Rectal smooth muscle tissue (tissue), 1 donor: ENCODE data around the gene CYP2C18.
"Not testable (repeated sequence)": the region's sequence is repeated elsewhere in the genome, so short reads cannot be mapped to it uniquely, and the experiment has no call there.

Experiments
- H3K27ac ChIP-seq: one replicate; pipeline ENCODE4 v1.7.0; 2013; ENCODE audit warnings: low read depth, low read length, inconsistent platforms
- H3K27me3 ChIP-seq: one replicate; pipeline ENCODE4 v1.7.0; 2013; ENCODE audit warnings: low read length; ENCODE audit not compliant: control insufficient read depth, insufficient read depth
- H3K36me3 ChIP-seq: one replicate; pipeline ENCODE4 v1.7.0; 2013; ENCODE audit warnings: low read length; ENCODE audit not compliant: control insufficient read depth, insufficient read depth
- H3K4me1 ChIP-seq: one replicate; pipeline ENCODE4 v1.7.0; 2013; ENCODE audit warnings: low read length; ENCODE audit not compliant: control insufficient read depth, insufficient read depth
- H3K4me3 ChIP-seq: one replicate; pipeline ENCODE4 v1.7.0; 2013; ENCODE audit warnings: low read length
- H3K9ac ChIP-seq: one replicate; pipeline ENCODE4 v1.7.0; 2013; ENCODE audit warnings: low read length

CYP2C18 gene

DNA sequence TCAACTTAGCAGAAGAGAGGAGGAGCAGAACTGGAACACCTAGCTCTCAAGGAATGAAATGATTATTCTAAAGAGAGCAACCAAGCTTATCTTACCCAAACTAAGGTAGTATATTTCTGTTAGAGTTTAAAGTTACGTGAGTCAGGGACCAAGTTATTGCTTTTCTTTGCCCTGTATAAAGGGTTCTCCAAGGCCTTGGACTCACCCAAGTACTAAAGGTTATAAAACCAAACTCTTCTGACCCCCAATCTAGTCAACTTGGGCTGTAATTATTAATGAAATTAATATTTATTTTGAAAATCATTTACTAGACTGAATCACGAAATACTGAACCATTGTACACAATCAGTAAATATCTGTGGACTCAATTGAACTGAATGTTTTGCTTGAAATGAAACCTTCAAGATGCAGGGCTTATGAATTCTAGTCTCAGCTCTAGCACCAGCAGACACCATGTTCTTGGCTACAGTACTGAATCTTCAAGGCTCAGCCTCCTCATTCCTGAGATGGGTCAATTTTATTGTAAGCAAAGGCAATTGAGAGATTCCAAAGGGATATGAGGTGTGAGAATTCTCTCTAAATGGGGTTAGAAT, 77.2 kb downstream of the CYP2C18 start:
- no peaks in the 10 kb centered on the region for H3K36me3 ChIP-seq
- H3K27me3 ChIP-seq = no peaks in the 10 kb centered on the region
- no peak overlapping the region for H3K27ac ChIP-seq
- H3K4me1 ChIP-seq = no peaks in the 10 kb centered on the region
- no peak overlapping the region for H3K4me3 ChIP-seq
- H3K9ac ChIP-seq = no peak overlapping the region

DNA sequence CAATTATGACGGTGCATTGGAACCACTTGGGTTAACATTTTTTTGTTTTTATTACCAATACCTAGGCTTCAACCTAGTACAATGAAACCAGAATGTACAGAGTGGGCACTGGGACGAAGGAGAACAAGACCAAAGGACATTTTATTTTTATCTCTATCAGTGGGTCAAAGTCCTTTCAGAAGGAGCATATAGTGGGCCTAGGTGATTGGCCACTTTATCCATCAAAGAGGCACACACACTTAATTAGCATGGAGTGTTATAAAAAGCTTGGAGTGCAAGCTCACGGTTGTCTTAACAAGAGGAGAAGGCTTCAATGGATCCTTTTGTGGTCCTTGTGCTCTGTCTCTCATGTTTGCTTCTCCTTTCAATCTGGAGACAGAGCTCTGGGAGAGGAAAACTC, 78.9 kb downstream of the CYP2C18 start, which contains the start of gene CYP2C19:
CYP2C19 (plus strand) TSS at position 289 of the 400 bp plus-strand sequence; CDS start at position 314, 25 bp downstream.
- Histone ChIP-seq H3K4me1 (no peaks in the 10 kb centered on the region), H3K27me3 (no peaks in the 10 kb centered on the region), H3K36me3 (no peaks in the 10 kb centered on the region), H3K27ac (no peak within 1 kb of the TSS), H3K9ac (no peak within 1 kb of the TSS), H3K4me3 (no peak within 1 kb of the TSS)

DNA sequence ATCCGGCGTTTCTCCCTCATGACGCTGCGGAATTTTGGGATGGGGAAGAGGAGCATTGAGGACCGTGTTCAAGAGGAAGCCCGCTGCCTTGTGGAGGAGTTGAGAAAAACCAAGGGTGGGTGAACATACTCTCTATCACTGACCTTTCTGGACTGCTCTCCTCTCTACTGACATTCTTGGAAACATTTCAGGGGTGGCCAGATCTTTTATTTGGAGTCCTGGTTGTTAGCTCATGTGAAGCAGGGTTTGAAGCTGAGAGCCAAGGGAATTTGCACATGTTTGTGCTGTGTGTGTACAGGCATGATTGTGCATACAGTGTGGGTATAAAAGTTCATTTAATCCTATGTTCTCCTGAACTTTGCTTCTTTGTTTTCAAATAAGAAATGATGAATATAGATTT, 91.9 kb downstream of the CYP2C18 start:
- not testable (repeated sequence) for H3K4me1 ChIP-seq, H3K27ac ChIP-seq, H3K36me3 ChIP-seq, H3K27me3 ChIP-seq, H3K4me3 ChIP-seq, H3K9ac ChIP-seq

DNA sequence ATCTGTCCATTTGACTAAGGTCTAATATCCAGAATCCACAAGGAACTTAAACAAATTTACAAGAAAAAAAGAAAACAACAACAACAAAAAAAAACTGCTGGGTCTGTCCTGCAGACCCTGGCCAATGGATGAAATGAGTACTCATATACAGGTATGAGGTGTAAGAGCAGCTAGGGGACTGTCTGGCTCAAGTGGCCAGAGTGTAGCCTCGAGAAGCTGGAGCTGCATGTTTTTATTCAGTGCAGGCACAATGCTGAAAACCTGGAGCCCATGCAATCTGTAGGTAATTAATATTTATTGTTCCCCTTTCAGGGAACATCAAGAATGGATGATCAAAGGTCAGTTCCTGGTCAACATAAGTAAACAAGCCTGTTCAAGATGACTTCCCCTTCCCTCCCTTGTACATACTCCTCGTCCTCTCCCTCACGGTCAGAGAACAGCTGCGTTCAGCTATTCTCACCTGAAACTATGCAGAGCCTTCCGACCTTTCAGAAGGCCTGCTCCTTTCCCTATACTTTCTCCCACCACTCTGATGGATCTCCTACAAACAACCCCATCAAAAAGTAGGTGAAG, 94.4 kb downstream of the CYP2C18 start:
- Histone ChIP-seq H3K4me1 (no peaks in the 10 kb centered on the region), H3K27me3 (no peaks in the 10 kb centered on the region), H3K4me3 (no peak overlapping the region), H3K27ac (no peak overlapping the region), H3K9ac (no peak overlapping the region), H3K36me3 (no peaks in the 10 kb centered on the region)

DNA sequence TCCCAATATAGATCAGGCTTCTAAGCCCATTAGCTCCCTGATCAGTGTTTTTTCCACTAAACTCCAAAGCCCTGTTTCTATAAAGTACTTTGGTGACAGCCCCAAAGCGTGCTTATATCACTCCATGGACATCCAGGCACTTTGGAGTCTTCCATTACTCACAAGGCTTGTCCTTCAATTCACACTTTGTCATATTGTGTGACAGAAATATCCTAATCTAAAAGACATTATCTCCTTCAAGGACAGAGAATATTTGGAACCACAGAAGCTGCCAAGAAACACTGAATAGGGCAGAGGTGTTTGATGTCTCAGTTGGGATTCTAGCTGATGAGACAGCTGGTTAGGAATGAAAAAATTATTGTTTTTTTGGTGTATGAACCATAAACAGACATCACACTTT, 97.3 kb downstream of the CYP2C18 start:
- Histone ChIP-seq H3K4me1 (no peaks in the 10 kb centered on the region), H3K27me3 (no peaks in the 10 kb centered on the region), H3K27ac (no peak overlapping the region), H3K36me3 (no peaks in the 10 kb centered on the region), H3K9ac (no peak overlapping the region), H3K4me3 (no peak overlapping the region)

DNA sequence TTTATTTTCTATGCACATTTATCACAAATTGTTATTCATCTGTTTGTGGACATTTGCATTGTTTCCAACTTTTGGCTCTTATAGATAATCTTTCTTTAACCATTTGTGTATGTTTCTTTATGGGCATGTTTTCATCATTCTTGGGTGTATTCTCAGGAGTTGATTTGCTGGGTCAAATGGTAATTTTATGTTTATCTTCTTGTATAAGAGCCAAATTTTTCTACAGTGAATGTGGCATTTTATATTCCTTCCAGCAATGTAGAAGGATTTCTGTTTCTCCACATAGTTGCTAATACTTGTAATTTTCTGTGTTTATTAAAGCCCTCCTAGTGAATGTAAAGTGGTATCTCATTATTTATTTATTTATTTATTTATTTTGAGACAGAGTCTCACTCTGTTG, 100.7 kb downstream of the CYP2C18 start:
- Histone ChIP-seq H3K4me3 (no peak overlapping the region), H3K27me3 (no peaks in the 10 kb centered on the region), H3K27ac (no peak overlapping the region), H3K36me3 (no peaks in the 10 kb centered on the region), H3K4me1 (no peaks in the 10 kb centered on the region), H3K9ac (no peak overlapping the region)

DNA sequence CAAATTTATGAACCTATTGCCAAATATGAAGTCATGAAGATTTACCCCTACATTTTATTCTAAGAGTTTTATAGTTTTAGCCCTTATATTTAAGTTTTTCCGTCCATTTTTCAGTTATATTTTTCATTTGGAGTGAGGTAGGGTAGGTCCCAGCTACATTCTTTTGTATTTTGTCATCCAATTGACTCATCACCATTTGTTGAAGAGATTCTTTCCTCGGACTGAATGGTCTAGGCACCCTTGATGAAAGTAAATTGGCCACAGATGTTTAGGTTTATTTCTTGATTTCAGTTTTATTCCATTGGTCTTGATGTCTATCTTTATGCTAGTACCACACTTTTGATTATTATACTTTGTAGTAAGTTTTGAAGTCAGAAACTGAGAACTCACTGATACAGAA, 101.7 kb downstream of the CYP2C18 start:
- no peaks in the 10 kb centered on the region for H3K27me3 ChIP-seq
- no peak overlapping the region for H3K4me3 ChIP-seq
- H3K27ac ChIP-seq = no peak overlapping the region
- no peaks in the 10 kb centered on the region for H3K36me3 ChIP-seq
- H3K9ac ChIP-seq = no peak overlapping the region
- no peaks in the 10 kb centered on the region for H3K4me1 ChIP-seq
